ENCODE results near the gene THSD7B.

THSD7B gene

GRCh38 chr2:137155356-137156104, 390.2 kb downstream of the THSD7B start:
- no peak for DNase-seq (ENCODE audit: low read depth in 2 of 2)

GRCh38 chr2:137156221-137156844, 391.0 kb downstream of the THSD7B start:
- DNase-seq (ENCODE audit: low read depth in 2 of 2) = no peak

- no peak for DNase-seq (ENCODE audit: low read depth in 2 of 2)
These were observed 392.5 kb downstream of the THSD7B start for GRCh38 chr2:137157851-137158250.

- DNase-seq (ENCODE audit: low read depth in 2 of 2) = no peak
These were observed 395.9 kb downstream of the THSD7B start for GRCh38 chr2:137161250-137161649.

GRCh38 chr2:137165968-137166367, 400.6 kb downstream of the THSD7B start:
- DNase-seq (ENCODE audit: low read depth in 2 of 2) = no peak

- no peak for DNase-seq (ENCODE audit: low read depth in 2 of 2)
These were observed 402.3 kb downstream of the THSD7B start for GRCh38 chr2:137167651-137168050.

GRCh38 chr2:137168552-137168951, 403.2 kb downstream of the THSD7B start:
- no peak for DNase-seq (ENCODE audit: low read depth in 2 of 2)

GRCh38 chr2:137172162-137172561, 406.8 kb downstream of the THSD7B start:
- DNase-seq (ENCODE audit: low read depth in 2 of 2) = no peak

GRCh38 chr2:137173463-137173862, 408.1 kb downstream of the THSD7B start:
- no peak for DNase-seq (ENCODE audit: low read depth in 2 of 2)

- no peak for DNase-seq (ENCODE audit: low read depth in 2 of 2)
These were observed 409.9 kb downstream of the THSD7B start for GRCh38 chr2:137175246-137175645.

- no peak for DNase-seq (ENCODE audit: low read depth in 2 of 2)
These were observed 413.6 kb downstream of the THSD7B start for GRCh38 chr2:137178951-137179377.

GRCh38 chr2:137179542-137179941, 414.2 kb downstream of the THSD7B start:
- DNase-seq (ENCODE audit: low read depth in 2 of 2) = no peak

GRCh38 chr2:137180012-137180411, 414.7 kb downstream of the THSD7B start:
- DNase-seq (ENCODE audit: low read depth in 2 of 2) = no peak

- no peak for DNase-seq (ENCODE audit: low read depth in 2 of 2)
These were observed 416.0 kb downstream of the THSD7B start for GRCh38 chr2:137181370-137181769.

- DNase-seq (ENCODE audit: low read depth in 2 of 2) = no peak
These were observed 416.7 kb downstream of the THSD7B start for GRCh38 chr2:137182071-137182470.

- DNase-seq (ENCODE audit: low read depth in 2 of 2) = no peak
These were observed 418.0 kb downstream of the THSD7B start for GRCh38 chr2:137183206-137183898.

- DNase-seq (ENCODE audit: low read depth in 2 of 2) = no peak
These were observed 420.2 kb downstream of the THSD7B start for GRCh38 chr2:137185378-137186078.

GRCh38 chr2:137187216-137187615, 421.9 kb downstream of the THSD7B start:
- DNase-seq (ENCODE audit: low read depth in 2 of 2) = no peak

- DNase-seq (ENCODE audit: low read depth in 2 of 2) = no peak
These were observed 425.3 kb downstream of the THSD7B start for GRCh38 chr2:137190411-137191195.

GRCh38 chr2:137192366-137193310, 427.3 kb downstream of the THSD7B start:
- no peak for DNase-seq (ENCODE audit: low read depth in 2 of 2)

Measured in stimulated activated CD8-positive, alpha-beta memory T cell treated with anti-CD3 and anti-CD28 coated beads, Interleukin-7, amount 100 ng/mL, for 4 hours (primary cell).